ENCODE data around the gene DGKG. TPM values are rescaled to one million over a fixed set of nuclear protein-coding genes. Genes with fewer than 3 reads are reported as not detected.

Gene DGKG
- total and polyA plus RNA-seq, 2 of the 8 experiments (the other 6 are each of a cell fraction or from before 2014, with no cell fraction given): 0.30 to 0.48 TPM

- DNase-seq (ENCODE audit: low read depth in 1 of 2, low spot score in 2 of 2) (no peak), FAIRE-seq (no peak)
- POLR2A ChIA-PET (ENCODE audit: partially characterized antibody): interaction anchor here (0.7 to 1.1 kb wide), 2 partner anchors 9 to 16 kb away, joined by 4 to 8 read pairs; partner anchors contain the start of gene ETV5
- Histone ChIP-seq H2AFZ (ENCODE audit: low read length) (no peak overlapping the region), H3K9ac (replicated peaks in 1 of 4; ENCODE audit: extremely low read depth in 1 of 4, low read depth in 3 of 4, low read length in 3 of 4) (no peak overlapping the region), H3K56ac (replicated peaks; ENCODE audit: insufficient read length, low read depth, low read length) (no peak overlapping the region), H3K4me3 (ENCODE audit: extremely low read depth in 1 of 4, insufficient read depth in 2 of 4, low read depth in 3 of 4, low read length in 4 of 4) (no peak overlapping the region), H3K18ac (ENCODE audit: extremely low read depth, low read length) (no peak overlapping the region), H2AK5ac (ENCODE audit: low read depth, low read length) (no peak overlapping the region), H3K14ac (ENCODE audit: insufficient read length) (no peak overlapping the region), H2BK20ac (ENCODE audit: low read length) (no peak overlapping the region), H2BK12ac (ENCODE audit: low read depth, low read length) (no peak overlapping the region), H2BK120ac (replicated peaks; ENCODE audit: low read depth, low read length) (no peak overlapping the region), H3K9me3 (ENCODE audit: insufficient read depth in 2 of 2, low read depth in 1 of 2, low read length in 1 of 2) (no peaks in the 10 kb centered on the region), H2BK15ac (ENCODE audit: low read length) (no peak overlapping the region), H3K4me2 (ENCODE audit: insufficient read depth in 1 of 2, low read depth in 2 of 2, low read length in 2 of 2) (no peak overlapping the region), H3K23me2 (ENCODE audit: low read depth, low read length) (peaks cover 17% of the 10 kb centered on the region; the same call in 1 of the 2 replicates), H4K8ac (ENCODE audit: extremely low read depth, insufficient read depth, low read length) (no peak overlapping the region), H3K79me1 (ENCODE audit: low read depth, low read length) (no peaks in the 10 kb centered on the region), H3K4me1 (replicated peaks in 1 of 4; ENCODE audit: control insufficient read depth in 3 of 4, insufficient read depth in 4 of 4, low read length in 3 of 4) (peaks cover 5 to 14% (median 8%) of the 10 kb centered on the region in 4 experiments; a peak in 4 of 7 replicates), H3K23ac (ENCODE audit: insufficient read length) (no peak overlapping the region), H3K4ac (replicated peaks; ENCODE audit: insufficient read length, low read depth, low read length) (no peak overlapping the region), H3K27ac (ENCODE audit: low read depth, low read length) (no peak overlapping the region), H4K20me1 (replicated peaks in 1 of 2; ENCODE audit: control insufficient read depth in 1 of 2, insufficient read depth in 2 of 2, low read length in 2 of 2) (peaks cover 0 to 3% of the 10 kb centered on the region in 2 experiments), H3K27me3 (replicated peaks in 1 of 4; ENCODE audit: control insufficient read depth in 3 of 4, extremely low read depth in 1 of 4, insufficient read depth in 3 of 4, low read length in 3 of 4) (no peaks in the 10 kb centered on the region; a peak in 1 of 7 replicates), H3K36me3 (ENCODE audit: control insufficient read depth in 2 of 4, insufficient read depth in 4 of 4, low read length in 3 of 4) (no peaks in the 10 kb centered on the region; a peak in 1 of 8 replicates), H2BK5ac (ENCODE audit: low read depth, low read length) (no peak overlapping the region), H4K5ac (ENCODE audit: insufficient read length, low read depth, low read length) (no peak overlapping the region), H3K79me2 (ENCODE audit: control insufficient read depth in 1 of 2, insufficient read depth in 2 of 2, low read length in 2 of 2) (no peaks in the 10 kb centered on the region), H4K91ac (replicated peaks; ENCODE audit: insufficient read length, low read length) (no peak overlapping the region)
- TF ChIP-seq BRCA1 (IDR thresholded peaks at IDR 0.05; ENCODE audit: low read depth, low read length) (no peak), RFX5 (IDR thresholded peaks at IDR 0.05; ENCODE audit: borderline replicate concordance, low read depth, low read length) (no peak), NANOG (IDR thresholded peaks at IDR 0.05; ENCODE audit: insufficient read depth, low read depth, low read length, poor library complexity, severe bottlenecking) (no peak), SIRT6 (IDR thresholded peaks at IDR 0.05; ENCODE audit: low read length) (no peak), KDM1A (IDR thresholded peaks at IDR 0.05; ENCODE audit: borderline replicate concordance, low read length) (no peak), HDAC6 (IDR thresholded peaks at IDR 0.05; ENCODE audit: low read depth, low read length) (no peak), SRF (IDR thresholded peaks at IDR 0.05; ENCODE audit: low read depth, low read length) (no peak)
- TF ChIP-seq, protein P1, sequence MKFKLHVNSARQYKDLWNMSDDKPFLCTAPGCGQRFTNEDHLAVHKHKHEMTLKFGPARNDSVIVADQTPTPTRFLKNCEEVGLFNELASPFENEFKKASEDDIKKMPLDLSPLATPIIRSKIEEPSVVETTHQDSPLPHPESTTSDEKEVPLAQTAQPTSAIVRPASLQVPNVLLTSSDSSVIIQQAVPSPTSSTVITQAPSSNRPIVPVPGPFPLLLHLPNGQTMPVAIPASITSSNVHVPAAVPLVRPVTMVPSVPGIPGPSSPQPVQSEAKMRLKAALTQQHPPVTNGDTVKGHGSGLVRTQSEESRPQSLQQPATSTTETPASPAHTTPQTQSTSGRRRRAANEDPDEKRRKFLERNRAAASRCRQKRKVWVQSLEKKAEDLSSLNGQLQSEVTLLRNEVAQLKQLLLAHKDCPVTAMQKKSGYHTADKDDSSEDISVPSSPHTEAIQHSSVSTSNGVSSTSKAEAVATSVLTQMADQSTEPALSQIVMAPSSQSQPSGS (IDR thresholded peaks at IDR 0.05; ENCODE audit: low read length): no peak
- TF ChIP-seq, protein P2, sequence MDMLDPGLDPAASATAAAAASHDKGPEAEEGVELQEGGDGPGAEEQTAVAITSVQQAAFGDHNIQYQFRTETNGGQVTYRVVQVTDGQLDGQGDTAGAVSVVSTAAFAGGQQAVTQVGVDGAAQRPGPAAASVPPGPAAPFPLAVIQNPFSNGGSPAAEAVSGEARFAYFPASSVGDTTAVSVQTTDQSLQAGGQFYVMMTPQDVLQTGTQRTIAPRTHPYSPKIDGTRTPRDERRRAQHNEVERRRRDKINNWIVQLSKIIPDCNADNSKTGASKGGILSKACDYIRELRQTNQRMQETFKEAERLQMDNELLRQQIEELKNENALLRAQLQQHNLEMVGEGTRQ (IDR thresholded peaks at IDR 0.05; ENCODE audit: low read length): no peak
- CTCF ChIA-PET (ENCODE audit: partially characterized antibody): interaction anchor here (0.7 to 1.6 kb wide), 3 partner anchors 54 to 147 kb away, joined by 3 to 5 read pairs (median 3); no protein-coding TSS in a partner anchor
- WGBS, 2 experiments (ENCODE audit: extremely low coverage in 1 of 2, insufficient coverage in 1 of 2, insufficient read length in 1 of 2, insufficient replicate concordance in 2 of 2, low coverage in 1 of 2, low lambda C conversion rate in 2 of 2, missing lambda C conversion rate in 1 of 2): 81% methylated on average over 5 of the region's 5 CpGs; no CpG with 5 or more reads in 1 of the 2 experiments
Observed at GRCh38 chr3:186124592-186124991, 237.4 kb downstream of the DGKG start.
